Measurements from ENCODE around the gene MARK4. TPM values are rescaled to one million over a fixed set of nuclear protein-coding genes. Genes with fewer than 3 reads are reported as not detected.

The MARK4 gene
- total RNA-seq, 1 experiment from 2014 or later: 44.0 TPM

- H3K4me3 ChIP-seq (ENCODE audit: low read depth, low read length, poor library complexity, severe bottlenecking): no peak within 1 kb of the TSS
- POLR2A ChIA-PET (ENCODE audit: low non-redundant PET): no interaction called here
- no peaks in the 10 kb centered on the region for H3K27me3 ChIP-seq (replicated peaks; ENCODE audit: insufficient read depth, low read depth, low read length, poor library complexity)
- no peak within 1 kb of the TSS for H3K27ac ChIP-seq (ENCODE audit: low read depth, low read length, poor library complexity, severe bottlenecking)
- no peaks in the 10 kb centered on the region for H3K4me1 ChIP-seq (ENCODE audit: insufficient read depth, low read length, poor library complexity, severe bottlenecking)
- no peak for TF ChIP-seq CTCF (conservative IDR thresholded peaks at IDR 0.05; ENCODE audit: low read depth, low read length)
- no peak for TF ChIP-seq EZH2 (IDR thresholded peaks at IDR 0.05; ENCODE audit: borderline replicate concordance, low read depth, low read length, poor library complexity, severe bottlenecking)
- H3K9me3 ChIP-seq (ENCODE audit: low read depth, low read length, poor library complexity, severe bottlenecking): no peaks in the 10 kb centered on the region
- intact Hi-C loops (cut with micrococcal nuclease; ENCODE audit: unreplicated experiment): no loop called here
- BruUV-seq (replicated peaks): no TSS peak
- DNase-seq (ENCODE audit: low spot score): no peak
- CTCF ChIA-PET: no interaction called here
- H3K36me3 ChIP-seq (ENCODE audit: insufficient read depth, low read length, poor library complexity, severe bottlenecking): no peaks in the 10 kb centered on the region
Measured at GRCh38 chr19:45322744-45323281, 71.7 kb downstream of the MARK4 start, which contains the start of gene CKM. CKM (minus strand) TSS chr19:45322875; CDS start chr19:45319713, 3,162 bp downstream.

GRCh38 chr19:45323671-45324081 is 72.6 kb downstream of the MARK4 start:
- Histone ChIP-seq H3K4me3 (ENCODE audit: low read depth, low read length, poor library complexity, severe bottlenecking) (no peak overlapping the region), H3K27me3 (replicated peaks; ENCODE audit: insufficient read depth, low read depth, low read length, poor library complexity) (no peaks in the 10 kb centered on the region), H3K9me3 (ENCODE audit: low read depth, low read length, poor library complexity, severe bottlenecking) (no peaks in the 10 kb centered on the region), H3K27ac (ENCODE audit: low read depth, low read length, poor library complexity, severe bottlenecking) (no peak overlapping the region), H3K4me1 (ENCODE audit: insufficient read depth, low read length, poor library complexity, severe bottlenecking) (no peaks in the 10 kb centered on the region), H3K36me3 (ENCODE audit: insufficient read depth, low read length, poor library complexity, severe bottlenecking) (no peaks in the 10 kb centered on the region)
- BruUV-seq (replicated peaks): no TSS peak
- DNase-seq (ENCODE audit: low spot score): no peak
- intact Hi-C loops (cut with micrococcal nuclease; ENCODE audit: unreplicated experiment): no loop called here
- CTCF ChIA-PET: no interaction called here
- no peak for TF ChIP-seq CTCF (conservative IDR thresholded peaks at IDR 0.05; ENCODE audit: low read depth, low read length)
- no peak for TF ChIP-seq EZH2 (IDR thresholded peaks at IDR 0.05; ENCODE audit: borderline replicate concordance, low read depth, low read length, poor library complexity, severe bottlenecking)
- POLR2A ChIA-PET (ENCODE audit: low non-redundant PET): no interaction called here

- ChIA-PET POLR2A (ENCODE audit: low non-redundant PET) (no interaction called here), CTCF (no interaction called here)
- no peaks in the 10 kb centered on the region for H3K36me3 ChIP-seq (ENCODE audit: insufficient read depth, low read length, poor library complexity, severe bottlenecking)
- BruUV-seq (replicated peaks): no TSS peak
- TF ChIP-seq EZH2 (IDR thresholded peaks at IDR 0.05; ENCODE audit: borderline replicate concordance, low read depth, low read length, poor library complexity, severe bottlenecking) (no peak), CTCF (conservative IDR thresholded peaks at IDR 0.05; ENCODE audit: low read depth, low read length) (no peak)
- intact Hi-C loops (cut with micrococcal nuclease; ENCODE audit: unreplicated experiment): no loop called here
- H3K4me3 ChIP-seq (ENCODE audit: low read depth, low read length, poor library complexity, severe bottlenecking): no peak overlapping the region
- H3K27ac ChIP-seq (ENCODE audit: low read depth, low read length, poor library complexity, severe bottlenecking): no peak overlapping the region
- H3K9me3 ChIP-seq (ENCODE audit: low read depth, low read length, poor library complexity, severe bottlenecking): no peaks in the 10 kb centered on the region
- DNase-seq (ENCODE audit: low spot score): no peak
- no peaks in the 10 kb centered on the region for H3K4me1 ChIP-seq (ENCODE audit: insufficient read depth, low read length, poor library complexity, severe bottlenecking)
- no peaks in the 10 kb centered on the region for H3K27me3 ChIP-seq (replicated peaks; ENCODE audit: insufficient read depth, low read depth, low read length, poor library complexity)
Measured at GRCh38 chr19:45324349-45324907, 73.4 kb downstream of the MARK4 start.
